SK-N-SH treated with all-trans-retinoic acid at 6 μM for 48 hours (cell line): ENCODE data around the gene RAI14.

ENCODE experiments used
- ATAC-seq: fragments of 200-7000 bp; cut with Tn5 transposase; 3 replicates; pipeline ENCODE4 v1.9.1; 2020; ENCODE audit warnings: mild to moderate bottlenecking, moderate library complexity
- ARNTL ChIP-seq: fragments of 450-650 bp; formaldehyde crosslinking; IDR thresholded peaks from 2 replicates; pipeline ENCODE4 v1.5.0; 2020; ENCODE audit warnings: low read depth, mild to moderate bottlenecking, moderate library complexity, borderline replicate concordance
- BACH2 ChIP-seq: fragments of 250-450 bp; sonication (Bioruptor Pico); IDR thresholded peaks from 2 replicates; pipeline ENCODE4 v1.9.0; 2021; ENCODE audit warnings: mild to moderate bottlenecking, borderline replicate concordance
- CREB5 ChIP-seq: fragments of 250-450 bp; sonication (Bioruptor Pico); IDR thresholded peaks from 2 replicates; pipeline ENCODE4 v1.5.1; 2020; ENCODE audit warnings: low read depth, mild to moderate bottlenecking, moderate library complexity
- CSDC2 ChIP-seq: fragments of 250-450 bp; sonication (Bioruptor Pico); IDR thresholded peaks from 2 replicates; pipeline ENCODE4 v1.5.0; 2020; ENCODE audit warnings: mild to moderate bottlenecking, moderate library complexity
- CSRNP3 ChIP-seq: fragments of 250-450 bp; sonication (Bioruptor Pico); IDR thresholded peaks from 2 replicates; pipeline ENCODE4 v1.5.1; 2021; ENCODE audit warnings: mild to moderate bottlenecking, moderate library complexity
- ESRRG ChIP-seq: fragments of 250-450 bp; sonication (Bioruptor Pico); IDR thresholded peaks from 2 replicates; pipeline ENCODE4 v1.6.1; 2021; ENCODE audit warnings: mild to moderate bottlenecking
- GLIS3 ChIP-seq: fragments of 250-450 bp; sonication (Bioruptor Pico); IDR thresholded peaks from 2 replicates; pipeline ENCODE4 v1.5.0; 2020; ENCODE audit warnings: mild to moderate bottlenecking, moderate library complexity
- OSR1 ChIP-seq: fragments of 250-450 bp; sonication (Bioruptor Pico); IDR thresholded peaks from 2 replicates; pipeline ENCODE4 v1.8.0; 2022; ENCODE audit warnings: moderate library complexity, mild to moderate bottlenecking, inconsistent platforms
- PATZ1 ChIP-seq: fragments of 250-450 bp; sonication (Bioruptor Pico); IDR thresholded peaks from 2 replicates; pipeline ENCODE4 v1.8.0; 2020; ENCODE audit warnings: mild to moderate bottlenecking, moderate library complexity, borderline replicate concordance
- PPARA ChIP-seq: fragments of 250-450 bp; sonication (Bioruptor Pico); IDR thresholded peaks from 2 replicates; pipeline ENCODE4 v1.5.0; 2020; ENCODE audit warnings: mild to moderate bottlenecking, borderline replicate concordance
- RARB ChIP-seq: fragments of 250-450 bp; sonication (Bioruptor Pico); IDR thresholded peaks from 2 replicates; pipeline ENCODE4 v1.8.0; 2021; ENCODE audit warnings: mild to moderate bottlenecking, moderate library complexity
- SNAI2 ChIP-seq: fragments of 250-450 bp; sonication (Bioruptor Pico); IDR thresholded peaks from 2 replicates; pipeline ENCODE4 v1.5.0; 2020; ENCODE audit warnings: mild to moderate bottlenecking, moderate library complexity
- TCF4 ChIP-seq: fragments of 250-450 bp; sonication (Bioruptor Pico); IDR thresholded peaks from 2 replicates; pipeline ENCODE4 v1.8.0; 2021; ENCODE audit warnings: mild to moderate bottlenecking, moderate library complexity, borderline replicate concordance
- TOX ChIP-seq: fragments of 250-450 bp; sonication (Bioruptor Pico); IDR thresholded peaks from 2 replicates; pipeline ENCODE4 v1.8.0; 2021; ENCODE audit warnings: mild to moderate bottlenecking, moderate library complexity, borderline replicate concordance
- TSHZ2 ChIP-seq: fragments of 250-450 bp; sonication (Bioruptor Pico); IDR thresholded peaks from 2 replicates; pipeline ENCODE4 v1.5.0; 2020; ENCODE audit warnings: mild to moderate bottlenecking, moderate library complexity
- ZC3H10 ChIP-seq: fragments of 250-450 bp; sonication (Bioruptor Pico); IDR thresholded peaks from 2 replicates; pipeline ENCODE4 v1.5.1; 2021; ENCODE audit warnings: mild to moderate bottlenecking, moderate library complexity
- ZFP3 ChIP-seq: fragments of 250-450 bp; sonication (Bioruptor Pico); IDR thresholded peaks from 2 replicates; pipeline ENCODE4 v1.5.0; 2020; ENCODE audit warnings: mild to moderate bottlenecking, moderate library complexity
- ZFP30 ChIP-seq: fragments of 450-650 bp; formaldehyde crosslinking; IDR thresholded peaks from 2 replicates; pipeline ENCODE4 v1.5.0; 2022; ENCODE audit warnings: mild to moderate bottlenecking, moderate library complexity
- ZNF70 ChIP-seq: fragments of 450-650 bp; formaldehyde crosslinking; IDR thresholded peaks from 2 replicates; pipeline ENCODE4 v1.5.0; 2020; ENCODE audit warnings: mild to moderate bottlenecking, moderate library complexity
- ZNF8 ChIP-seq: fragments of 450-650 bp; formaldehyde crosslinking; IDR thresholded peaks from 2 replicates; pipeline ENCODE4 v1.5.0; 2020; ENCODE audit warnings: mild to moderate bottlenecking, moderate library complexity

RAI14 gene

GRCh38 chr5:34651791-34652190, 4.3 kb upstream of the RAI14 start:
- TF ChIP-seq ZNF70 (CRISPR knock-in tag) (no peak), SNAI2 (CRISPR knock-in tag) (no peak), TOX (CRISPR knock-in tag) (no peak)
- ATAC-seq: no peak

GRCh38 chr5:34652466-34652865, 3.7 kb upstream of the RAI14 start:
- no peak for ATAC-seq

GRCh38 chr5:34652914-34653313, 3.2 kb upstream of the RAI14 start:
- TF ChIP-seq ARNTL (CRISPR knock-in tag): no peak
- TF ChIP-seq TSHZ2 (CRISPR knock-in tag): no peak
- TF ChIP-seq RARB: no peak
- TF ChIP-seq CSDC2 (CRISPR knock-in tag): no peak
- no peak for TF ChIP-seq GLIS3 (CRISPR knock-in tag)
- no peak for TF ChIP-seq ZC3H10
- TF ChIP-seq ESRRG: no peak
- no peak for TF ChIP-seq OSR1 (CRISPR knock-in tag)
- TF ChIP-seq ZNF8 (CRISPR knock-in tag): no peak
- no peak for TF ChIP-seq ZNF70 (CRISPR knock-in tag)
- TF ChIP-seq SNAI2 (CRISPR knock-in tag): no peak
- no peak for TF ChIP-seq CSRNP3 (CRISPR knock-in tag)
- 0 out of 3 replicates have a peak, but pooled peaks have one; percentile 2 for ATAC-seq

More at GRCh38 chr5:34652466-34652865, 3.7 kb upstream of the RAI14 start:
- TF ChIP-seq TCF4 (CRISPR knock-in tag): no peak
- no peak for TF ChIP-seq PATZ1 (CRISPR knock-in tag)
- no peak for TF ChIP-seq BACH2 (CRISPR knock-in tag)
- TF ChIP-seq CSDC2 (CRISPR knock-in tag): no peak
- no peak for TF ChIP-seq RARB

GRCh38 chr5:34653708-34654107, 2.4 kb upstream of the RAI14 start:
- TF ChIP-seq ARNTL (CRISPR knock-in tag) (no peak), TOX (CRISPR knock-in tag) (no peak), CREB5 (no peak), GLIS3 (CRISPR knock-in tag) (no peak), PPARA (CRISPR knock-in tag) (no peak), ZNF70 (CRISPR knock-in tag) (no peak), SNAI2 (CRISPR knock-in tag) (no peak), PATZ1 (CRISPR knock-in tag) (no peak), ZFP3 (CRISPR knock-in tag) (no peak), RARB (no peak), CSDC2 (CRISPR knock-in tag) (no peak), ZFP30 (no peak), OSR1 (CRISPR knock-in tag) (no peak)
- TF ChIP-seq, all 23 proteins: peak for 0
- ATAC-seq: no peak
